Measurements from ENCODE around the gene SIL1.
A peak's percentile ranks its signal among the peaks of the same experiment; 100 is the strongest.

SIL1 gene

GRCh38 chr5:138951986-138952735 lies 246.0 kb downstream of the SIL1 start:
- DNase-seq: no peak

- no peak for DNase-seq
Measured at GRCh38 chr5:138951091-138951985, 246.8 kb downstream of the SIL1 start.

GRCh38 chr5:138950421-138951031 lies 247.6 kb downstream of the SIL1 start:
- no peak for DNase-seq

- DNase-seq: no peak
Measured at GRCh38 chr5:138949988-138950387, 248.2 kb downstream of the SIL1 start.

GRCh38 chr5:138949223-138949574 lies 249.0 kb downstream of the SIL1 start:
- DNase-seq: no peak

GRCh38 chr5:138948471-138949222 lies 249.5 kb downstream of the SIL1 start:
- DNase-seq: peak; percentile 38

GRCh38 chr5:138947780-138948179 lies 250.4 kb downstream of the SIL1 start:
- DNase-seq: no peak

- no peak for DNase-seq
Measured at GRCh38 chr5:138946831-138947560, 251.2 kb downstream of the SIL1 start.

- peak; percentile 37 for DNase-seq
Measured at GRCh38 chr5:138946241-138946623, 251.9 kb downstream of the SIL1 start.

- DNase-seq: no peak
Measured at GRCh38 chr5:138945421-138946240, 252.5 kb downstream of the SIL1 start.

GRCh38 chr5:138944527-138945322 lies 253.4 kb downstream of the SIL1 start:
- DNase-seq: no peak

- DNase-seq: no peak
Measured at GRCh38 chr5:138943599-138944173, 254.5 kb downstream of the SIL1 start.

GRCh38 chr5:138942861-138943260 lies 255.3 kb downstream of the SIL1 start:
- no peak for DNase-seq

GRCh38 chr5:138942066-138942465 lies 256.1 kb downstream of the SIL1 start:
- no peak for DNase-seq

- no peak for DNase-seq
Measured at GRCh38 chr5:138938526-138938925, 259.6 kb downstream of the SIL1 start.

- DNase-seq: no peak
Measured at GRCh38 chr5:138937392-138938387, 260.5 kb downstream of the SIL1 start.

- no peak for DNase-seq
Measured at GRCh38 chr5:138936968-138937345, 261.2 kb downstream of the SIL1 start.

GRCh38 chr5:138936225-138936967 lies 261.8 kb downstream of the SIL1 start:
- no peak for DNase-seq
